ENCODE results near the gene PFKFB1.

DNA sequence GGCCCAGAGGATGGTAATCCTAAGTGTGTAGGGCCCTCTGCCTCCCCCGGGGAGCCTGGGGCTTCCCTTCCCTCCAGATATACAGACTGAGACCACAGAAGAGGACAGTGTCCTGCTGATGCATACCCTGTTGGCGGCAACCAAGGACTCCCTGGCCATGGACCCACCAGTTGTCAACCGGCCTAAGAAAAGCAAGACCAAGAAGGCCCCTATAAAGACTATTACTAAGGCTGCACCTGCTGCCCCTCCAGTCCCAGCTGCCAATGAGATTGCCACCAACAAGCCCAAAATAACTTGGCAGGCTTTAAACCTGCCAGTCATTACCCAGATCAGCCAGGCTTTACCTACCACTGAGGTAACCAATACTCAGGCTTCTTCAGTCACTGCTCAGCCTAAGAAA lies 71.4 kb downstream of the PFKFB1 start:
- TF ChIP-seq POLR2AphosphoS5 (IDR thresholded peaks at IDR 0.05; ENCODE audit: borderline replicate concordance, low read depth, low read length) (no peak), EZH2 (IDR thresholded peaks at IDR 0.05) (no peak), FOXP2 (optimal IDR thresholded peaks at IDR 0.05; ENCODE audit: control extremely low read depth, extremely low read length, insufficient read depth) (no peak)

All from SK-N-MC (cell line).